Measurements from ENCODE around the gene IER5L. TPM values are rescaled to one million over a fixed set of nuclear protein-coding genes. Genes with fewer than 3 reads are reported as not detected.
A peak's percentile ranks its signal among the peaks of the same experiment; 100 is the strongest.

IER5L gene
- total and polyA plus RNA-seq, 9 of the 15 experiments (the other 6 are each of a cell fraction or from before 2014, with no cell fraction given), result 0.14 to 11.9 (median 0.52) TPM

DNA sequence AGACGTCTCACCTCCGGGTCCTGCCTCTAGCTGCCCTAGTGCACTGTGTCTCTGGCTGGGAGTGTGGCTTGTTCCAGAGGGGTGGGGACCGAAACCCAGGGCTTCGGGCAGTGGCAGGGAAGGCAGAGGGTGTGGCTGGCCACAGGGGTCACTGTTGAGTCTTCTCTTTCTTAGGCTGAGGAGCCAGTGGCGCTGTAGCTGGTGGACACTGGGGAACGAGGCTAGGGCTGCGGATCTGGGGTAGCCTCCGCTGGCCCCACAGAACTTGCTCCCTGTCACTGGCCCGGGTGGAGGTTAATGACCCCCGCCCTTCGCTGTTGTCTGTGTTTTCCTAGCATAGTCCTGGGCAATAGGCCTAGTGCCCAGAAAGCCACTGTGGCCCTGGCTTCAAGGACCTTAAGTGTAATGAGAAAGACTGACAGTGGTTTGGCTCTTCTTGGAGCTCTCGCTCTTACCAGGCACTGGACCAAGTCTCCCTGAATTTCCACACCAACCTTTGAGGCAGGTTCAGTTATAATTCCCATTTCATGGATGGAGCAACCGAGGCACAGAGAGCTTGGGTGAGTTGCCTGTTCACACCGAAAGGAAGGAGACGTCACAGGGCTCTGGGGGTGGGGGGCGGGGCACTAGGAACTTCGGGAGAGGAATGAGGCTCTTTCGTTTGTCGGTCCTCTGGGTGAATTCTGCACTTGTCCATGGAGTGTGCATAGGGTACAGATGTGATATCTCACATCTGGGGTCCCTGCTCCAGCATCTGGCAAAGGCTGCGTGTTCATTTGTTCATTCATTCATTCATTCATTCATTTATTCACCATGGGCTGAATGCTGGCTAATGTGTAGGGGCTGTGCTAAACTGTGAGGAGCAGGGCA is 4.8 kb upstream of the IER5L start (continued):
- TF ChIP-seq RB1 (IDR thresholded peaks at IDR 0.05; ENCODE audit: low read depth) (peak; percentile 30; the same call in 1 of the 2 replicates), NRF1 (conservative IDR thresholded peaks at IDR 0.05 in 1 of 2, IDR thresholded peaks at IDR 0.05 in 1 of 2) (0 out of 4 replicates have a peak, but pooled peaks of 1 of the 2 experiments have one; percentile 15), ATF7 (IDR thresholded peaks at IDR 0.05) (peak; percentile 36; the same call in 1 of the 2 replicates), CBFB (CRISPR knock-in tag; IDR thresholded peaks at IDR 0.05) (no peak), RAD21 (CRISPR knock-in tag; conservative IDR thresholded peaks at IDR 0.05 in 1 of 2, IDR thresholded peaks at IDR 0.05 in 1 of 2) (peak; percentile 56 to 70), RBM25 (IDR thresholded peaks at IDR 0.05; ENCODE audit: low read depth, low read length, severe bottlenecking) (peak; percentile 71), HDAC1 (IDR thresholded peaks at IDR 0.05) (0 out of 4 replicates have a peak, but pooled peaks of 1 of the 2 experiments have one; percentile 31), TRIM28 (IDR thresholded peaks at IDR 0.05) (0 out of 2 replicates have a peak, but pooled peaks have one; percentile 27)
- TF ChIP-seq, protein P1, sequence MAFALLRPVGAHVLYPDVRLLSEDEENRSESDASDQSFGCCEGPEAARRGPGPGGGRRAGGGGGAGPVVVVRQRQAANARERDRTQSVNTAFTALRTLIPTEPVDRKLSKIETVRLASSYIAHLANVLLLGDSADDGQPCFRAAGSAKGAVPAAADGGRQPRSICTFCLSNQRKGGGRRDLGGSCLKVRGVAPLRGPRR (CRISPR knock-in tag; IDR thresholded peaks at IDR 0.05), result no peak
- TF ChIP-seq, protein P2, sequence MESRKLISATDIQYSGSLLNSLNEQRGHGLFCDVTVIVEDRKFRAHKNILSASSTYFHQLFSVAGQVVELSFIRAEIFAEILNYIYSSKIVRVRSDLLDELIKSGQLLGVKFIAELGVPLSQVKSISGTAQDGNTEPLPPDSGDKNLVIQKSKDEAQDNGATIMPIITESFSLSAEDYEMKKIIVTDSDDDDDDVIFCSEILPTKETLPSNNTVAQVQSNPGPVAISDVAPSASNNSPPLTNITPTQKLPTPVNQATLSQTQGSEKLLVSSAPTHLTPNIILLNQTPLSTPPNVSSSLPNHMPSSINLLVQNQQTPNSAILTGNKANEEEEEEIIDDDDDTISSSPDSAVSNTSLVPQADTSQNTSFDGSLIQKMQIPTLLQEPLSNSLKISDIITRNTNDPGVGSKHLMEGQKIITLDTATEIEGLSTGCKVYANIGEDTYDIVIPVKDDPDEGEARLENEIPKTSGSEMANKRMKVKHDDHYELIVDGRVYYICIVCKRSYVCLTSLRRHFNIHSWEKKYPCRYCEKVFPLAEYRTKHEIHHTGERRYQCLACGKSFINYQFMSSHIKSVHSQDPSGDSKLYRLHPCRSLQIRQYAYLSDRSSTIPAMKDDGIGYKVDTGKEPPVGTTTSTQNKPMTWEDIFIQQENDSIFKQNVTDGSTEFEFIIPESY (CRISPR knock-in tag; IDR thresholded peaks at IDR 0.05), result peak; percentile 57; the same call in 1 of the 2 replicates
- TF ChIP-seq, protein P3, sequence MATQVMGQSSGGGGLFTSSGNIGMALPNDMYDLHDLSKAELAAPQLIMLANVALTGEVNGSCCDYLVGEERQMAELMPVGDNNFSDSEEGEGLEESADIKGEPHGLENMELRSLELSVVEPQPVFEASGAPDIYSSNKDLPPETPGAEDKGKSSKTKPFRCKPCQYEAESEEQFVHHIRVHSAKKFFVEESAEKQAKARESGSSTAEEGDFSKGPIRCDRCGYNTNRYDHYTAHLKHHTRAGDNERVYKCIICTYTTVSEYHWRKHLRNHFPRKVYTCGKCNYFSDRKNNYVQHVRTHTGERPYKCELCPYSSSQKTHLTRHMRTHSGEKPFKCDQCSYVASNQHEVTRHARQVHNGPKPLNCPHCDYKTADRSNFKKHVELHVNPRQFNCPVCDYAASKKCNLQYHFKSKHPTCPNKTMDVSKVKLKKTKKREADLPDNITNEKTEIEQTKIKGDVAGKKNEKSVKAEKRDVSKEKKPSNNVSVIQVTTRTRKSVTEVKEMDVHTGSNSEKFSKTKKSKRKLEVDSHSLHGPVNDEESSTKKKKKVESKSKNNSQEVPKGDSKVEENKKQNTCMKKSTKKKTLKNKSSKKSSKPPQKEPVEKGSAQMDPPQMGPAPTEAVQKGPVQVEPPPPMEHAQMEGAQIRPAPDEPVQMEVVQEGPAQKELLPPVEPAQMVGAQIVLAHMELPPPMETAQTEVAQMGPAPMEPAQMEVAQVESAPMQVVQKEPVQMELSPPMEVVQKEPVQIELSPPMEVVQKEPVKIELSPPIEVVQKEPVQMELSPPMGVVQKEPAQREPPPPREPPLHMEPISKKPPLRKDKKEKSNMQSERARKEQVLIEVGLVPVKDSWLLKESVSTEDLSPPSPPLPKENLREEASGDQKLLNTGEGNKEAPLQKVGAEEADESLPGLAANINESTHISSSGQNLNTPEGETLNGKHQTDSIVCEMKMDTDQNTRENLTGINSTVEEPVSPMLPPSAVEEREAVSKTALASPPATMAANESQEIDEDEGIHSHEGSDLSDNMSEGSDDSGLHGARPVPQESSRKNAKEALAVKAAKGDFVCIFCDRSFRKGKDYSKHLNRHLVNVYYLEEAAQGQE (IDR thresholded peaks at IDR 0.05; ENCODE audit: borderline replicate concordance), result peak; percentile 32; the same call in 1 of the 2 replicates
- TF ChIP-seq, protein P3 (CRISPR knock-in tag; IDR thresholded peaks at IDR 0.05; ENCODE audit: low read depth), result no peak
- TF ChIP-seq, protein P4, sequence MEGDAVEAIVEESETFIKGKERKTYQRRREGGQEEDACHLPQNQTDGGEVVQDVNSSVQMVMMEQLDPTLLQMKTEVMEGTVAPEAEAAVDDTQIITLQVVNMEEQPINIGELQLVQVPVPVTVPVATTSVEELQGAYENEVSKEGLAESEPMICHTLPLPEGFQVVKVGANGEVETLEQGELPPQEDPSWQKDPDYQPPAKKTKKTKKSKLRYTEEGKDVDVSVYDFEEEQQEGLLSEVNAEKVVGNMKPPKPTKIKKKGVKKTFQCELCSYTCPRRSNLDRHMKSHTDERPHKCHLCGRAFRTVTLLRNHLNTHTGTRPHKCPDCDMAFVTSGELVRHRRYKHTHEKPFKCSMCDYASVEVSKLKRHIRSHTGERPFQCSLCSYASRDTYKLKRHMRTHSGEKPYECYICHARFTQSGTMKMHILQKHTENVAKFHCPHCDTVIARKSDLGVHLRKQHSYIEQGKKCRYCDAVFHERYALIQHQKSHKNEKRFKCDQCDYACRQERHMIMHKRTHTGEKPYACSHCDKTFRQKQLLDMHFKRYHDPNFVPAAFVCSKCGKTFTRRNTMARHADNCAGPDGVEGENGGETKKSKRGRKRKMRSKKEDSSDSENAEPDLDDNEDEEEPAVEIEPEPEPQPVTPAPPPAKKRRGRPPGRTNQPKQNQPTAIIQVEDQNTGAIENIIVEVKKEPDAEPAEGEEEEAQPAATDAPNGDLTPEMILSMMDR (IDR thresholded peaks at IDR 0.05 in 2 of 3, conservative IDR thresholded peaks at IDR 0.05 in 1 of 3; ENCODE audit: insufficient read depth in 2 of 3, low read depth in 1 of 3, low read length in 3 of 3), result peak; percentile 88 to 96 (median 91)

Data from K562 (cell line).